KMS-11 (cell line): ENCODE data around the gene ARRDC1.
A peak's percentile ranks its signal among the peaks of the same experiment; 100 is the strongest.
"Not testable (repeated sequence)": the region's sequence is repeated elsewhere in the genome, so short reads cannot be mapped to it uniquely, and the experiment has no call there.

Experiments used
- H2AFZ ChIP-seq: fragments of 200-600 bp; sonication (generic); 2 replicates; pipeline ENCODE4 v1.6.1; 2016; ENCODE audit warnings: antibody characterized with exemption, mixed run types, low read depth
- H3K27ac ChIP-seq: fragments of 200-600 bp; sonication (generic); 2 replicates; pipeline ENCODE4 v1.6.1; 2016; ENCODE audit warnings: mild to moderate bottlenecking, mixed run types
- H3K27me3 ChIP-seq: fragments of 200-600 bp; sonication (generic); 2 replicates; pipeline ENCODE4 v1.6.1; 2017; ENCODE audit warnings: mild to moderate bottlenecking, low read depth, mixed run types, moderate library complexity; ENCODE audit not compliant: insufficient read depth
- H3K36me3 ChIP-seq: fragments of 200-600 bp; sonication (generic); 2 replicates; pipeline ENCODE4 v1.6.1; 2017; ENCODE audit warnings: mild to moderate bottlenecking, mixed run types; ENCODE audit not compliant: insufficient read depth
- H3K4me1 ChIP-seq: fragments of 200-600 bp; sonication (generic); 2 replicates; pipeline ENCODE4 v1.6.1; 2016; ENCODE audit warnings: mild to moderate bottlenecking, low read depth, mixed run types; ENCODE audit not compliant: poor library complexity, severe bottlenecking
- H3K4me2 ChIP-seq: fragments of 200-600 bp; sonication (generic); 2 replicates; pipeline ENCODE4 v1.7.0; 2016; ENCODE audit warnings: mild to moderate bottlenecking, mixed run types
- H3K4me3 ChIP-seq: fragments of 200-600 bp; sonication (generic); IDR thresholded peaks from 2 replicates; pipeline ENCODE4 v1.6.1; 2017; ENCODE audit warnings: low read depth, low read length, mixed read lengths; ENCODE audit not compliant: insufficient read depth
- H3K79me2 ChIP-seq: fragments of 200-600 bp; sonication (generic); 2 replicates; pipeline ENCODE4 v1.6.1; 2016; ENCODE audit warnings: low read depth, mixed run types; ENCODE audit not compliant: insufficient read depth
- H3K9ac ChIP-seq: fragments of 200-600 bp; sonication (generic); 2 replicates; pipeline ENCODE4 v1.6.1; 2016; ENCODE audit warnings: mild to moderate bottlenecking, mixed run types
- H4K20me1 ChIP-seq: fragments of 200-600 bp; sonication (generic); 2 replicates; pipeline ENCODE4 v1.6.1; 2016; ENCODE audit warnings: mild to moderate bottlenecking, mixed run types; ENCODE audit not compliant: insufficient read depth
- TF ChIP-seq, protein P1 (sequence below): fragments of 200-600 bp; sonication (generic); conservative IDR thresholded peaks from 2 replicates; pipeline ENCODE4 v1.6.1; 2017; ENCODE audit warnings: low read depth, mild to moderate bottlenecking, antibody characterized with exemption, low read length, moderate library complexity, mixed read lengths

ARRDC1 gene

DNA sequence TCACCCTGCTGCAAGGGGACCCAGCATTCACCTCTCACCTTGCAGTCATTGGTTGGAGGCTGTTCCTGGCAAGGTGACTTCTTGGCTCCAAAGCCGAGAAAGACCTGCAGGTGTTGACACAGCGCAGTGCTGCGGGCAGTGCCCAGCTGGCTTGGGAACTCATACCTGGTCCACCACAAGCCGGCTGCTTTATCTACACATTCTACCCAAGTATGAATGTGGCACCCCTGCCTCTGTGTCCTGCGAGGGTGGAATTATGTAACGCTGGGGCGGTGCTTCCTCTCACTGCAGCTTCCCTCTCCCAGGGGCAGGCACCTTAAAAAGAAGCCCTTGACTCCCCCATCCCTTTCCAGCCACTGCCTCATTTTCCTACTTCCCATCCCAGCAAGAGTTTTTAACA lies 12.7 kb upstream of the ARRDC1 start:
- no peak overlapping the region for H2AFZ ChIP-seq
- peaks cover 17% of the 10 kb centered on the region; the same call in 1 of the 2 replicates for H3K79me2 ChIP-seq
- 0 out of 2 replicates have a peak, but pooled peaks cover 4% of the 10 kb centered on the region for H4K20me1 ChIP-seq
- no peak overlapping the region for H3K4me3 ChIP-seq
- H3K36me3 ChIP-seq = no peaks in the 10 kb centered on the region; the same call in 1 of the 2 replicates
- H3K4me1 ChIP-seq = peaks cover 15% of the 10 kb centered on the region
- no peak overlapping the region for H3K4me2 ChIP-seq
- TF ChIP-seq, protein P1, sequence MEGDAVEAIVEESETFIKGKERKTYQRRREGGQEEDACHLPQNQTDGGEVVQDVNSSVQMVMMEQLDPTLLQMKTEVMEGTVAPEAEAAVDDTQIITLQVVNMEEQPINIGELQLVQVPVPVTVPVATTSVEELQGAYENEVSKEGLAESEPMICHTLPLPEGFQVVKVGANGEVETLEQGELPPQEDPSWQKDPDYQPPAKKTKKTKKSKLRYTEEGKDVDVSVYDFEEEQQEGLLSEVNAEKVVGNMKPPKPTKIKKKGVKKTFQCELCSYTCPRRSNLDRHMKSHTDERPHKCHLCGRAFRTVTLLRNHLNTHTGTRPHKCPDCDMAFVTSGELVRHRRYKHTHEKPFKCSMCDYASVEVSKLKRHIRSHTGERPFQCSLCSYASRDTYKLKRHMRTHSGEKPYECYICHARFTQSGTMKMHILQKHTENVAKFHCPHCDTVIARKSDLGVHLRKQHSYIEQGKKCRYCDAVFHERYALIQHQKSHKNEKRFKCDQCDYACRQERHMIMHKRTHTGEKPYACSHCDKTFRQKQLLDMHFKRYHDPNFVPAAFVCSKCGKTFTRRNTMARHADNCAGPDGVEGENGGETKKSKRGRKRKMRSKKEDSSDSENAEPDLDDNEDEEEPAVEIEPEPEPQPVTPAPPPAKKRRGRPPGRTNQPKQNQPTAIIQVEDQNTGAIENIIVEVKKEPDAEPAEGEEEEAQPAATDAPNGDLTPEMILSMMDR = no peak
- H3K27me3 ChIP-seq = no peaks in the 10 kb centered on the region
- no peak overlapping the region for H3K27ac ChIP-seq
- H3K9ac ChIP-seq = no peak overlapping the region

DNA sequence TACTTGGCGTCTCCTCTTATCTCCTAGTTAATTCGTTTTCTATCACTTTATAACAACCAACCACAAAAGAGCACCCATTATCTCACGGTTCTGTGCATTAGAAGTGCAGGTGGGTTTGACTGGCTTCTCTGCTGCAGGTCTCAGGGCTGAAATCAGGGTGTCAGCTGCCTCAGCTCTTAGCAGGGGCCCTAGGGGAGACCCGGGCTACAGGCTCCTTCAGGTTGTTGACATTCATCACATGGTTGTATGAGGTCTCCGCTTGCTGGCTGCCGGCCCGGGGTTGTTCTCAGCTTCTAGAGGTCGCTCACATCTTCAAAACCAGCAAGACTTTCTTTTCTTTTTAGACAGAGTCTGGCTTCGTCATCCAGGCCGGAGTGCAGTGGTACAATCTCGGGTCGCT lies 12.3 kb upstream of the ARRDC1 start:
- Histone ChIP-seq H2AFZ (no peak overlapping the region), H3K36me3 (no peaks in the 10 kb centered on the region), H3K4me2 (no peak overlapping the region), H3K27ac (no peak overlapping the region), H3K4me1 (peaks cover 11% of the 10 kb centered on the region), H4K20me1 (0 out of 2 replicates have a peak, but pooled peaks cover 4% of the 10 kb centered on the region), H3K4me3 (no peak overlapping the region), H3K9ac (no peak overlapping the region), H3K27me3 (no peaks in the 10 kb centered on the region), H3K79me2 (peaks cover 14% of the 10 kb centered on the region; the same call in 1 of the 2 replicates)
- TF ChIP-seq, protein P1 = no peak

DNA sequence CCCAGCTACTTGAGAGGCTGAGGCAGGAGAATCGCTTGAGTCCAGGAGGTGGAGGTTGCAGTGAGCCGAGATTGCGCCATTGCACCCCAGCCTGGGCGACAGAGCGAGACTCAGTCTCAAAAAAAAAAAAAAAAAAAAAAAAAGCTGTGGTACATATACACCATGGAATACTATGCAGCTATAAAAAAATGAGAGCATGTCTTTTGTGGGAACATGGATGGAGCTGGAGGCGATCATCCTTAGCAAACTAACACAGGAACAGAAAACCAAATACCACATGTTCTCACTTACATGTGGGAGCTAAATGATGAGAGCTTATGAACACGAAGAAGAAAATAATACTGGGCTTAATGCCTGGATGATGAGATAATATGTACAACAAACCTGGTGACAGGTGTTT lies 8.9 kb upstream of the ARRDC1 start:
- not testable (repeated sequence) for H2AFZ ChIP-seq, H3K4me3 ChIP-seq, H3K4me2 ChIP-seq, H3K36me3 ChIP-seq, H3K27ac ChIP-seq, H3K4me1 ChIP-seq, H3K79me2 ChIP-seq, H4K20me1 ChIP-seq, H3K9ac ChIP-seq, H3K27me3 ChIP-seq

DNA sequence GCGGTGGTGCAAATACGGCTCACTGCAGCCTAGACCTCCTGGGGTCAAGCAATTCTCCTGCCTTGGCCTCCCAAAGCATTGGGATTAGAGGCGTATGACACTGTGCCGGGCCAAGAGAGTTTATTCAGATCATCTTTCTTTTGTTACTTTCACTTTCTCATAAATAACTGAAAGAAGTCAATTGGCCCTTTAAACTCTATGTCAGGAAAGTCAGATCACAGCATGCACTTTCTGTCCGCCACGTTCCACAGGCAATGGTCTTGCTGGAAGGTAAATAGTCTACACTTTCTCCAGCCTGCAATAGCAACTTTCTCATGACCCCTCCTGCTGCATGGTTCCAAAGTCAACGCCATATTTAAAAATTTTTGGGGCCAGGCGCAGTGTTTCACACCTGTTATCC lies 6.5 kb upstream of the ARRDC1 start:
- Histone ChIP-seq H3K4me2 (no peak overlapping the region), H3K4me1 (peaks cover 6% of the 10 kb centered on the region), H2AFZ (no peak overlapping the region), H3K27ac (no peak overlapping the region), H3K36me3 (no peaks in the 10 kb centered on the region), H3K79me2 (no peaks in the 10 kb centered on the region), H3K27me3 (peaks cover 3% of the 10 kb centered on the region; the same call in 1 of the 2 replicates), H4K20me1 (no peaks in the 10 kb centered on the region), H3K4me3 (no peak overlapping the region), H3K9ac (no peak overlapping the region)
- TF ChIP-seq, protein P1 = no peak

DNA sequence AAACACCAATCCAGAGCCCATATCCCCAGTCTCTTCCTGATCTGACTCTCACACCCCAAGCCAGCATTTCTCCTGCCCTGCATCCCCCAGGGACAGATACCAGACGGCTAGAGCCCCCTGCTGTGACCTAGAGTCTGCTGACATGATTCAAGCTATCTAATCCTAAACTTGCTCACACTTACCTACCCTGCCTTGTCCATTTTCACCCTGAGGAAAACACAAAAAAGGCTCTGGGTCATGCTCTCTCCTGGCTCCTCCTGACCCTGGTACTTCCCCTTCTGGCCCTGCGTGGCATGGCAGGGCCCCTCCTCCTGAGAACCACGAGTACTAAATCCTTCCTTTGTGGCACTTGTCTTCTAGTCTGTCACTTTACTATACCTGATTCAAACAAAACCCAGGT lies 2.8 kb upstream of the ARRDC1 start:
- Histone ChIP-seq H3K4me2 (0 out of 2 replicates have a peak overlapping the region, but pooled peaks have one; percentile 7), H3K79me2 (no peaks in the 10 kb centered on the region), H2AFZ (peak overlapping the region; percentile 21; the same call in 1 of the 2 replicates), H3K27ac (no peak overlapping the region), H3K27me3 (peaks cover 7% of the 10 kb centered on the region; the same call in 1 of the 2 replicates), H3K9ac (no peak overlapping the region), H3K4me3 (no peak overlapping the region), H3K4me1 (peaks cover 15% of the 10 kb centered on the region), H4K20me1 (no peaks in the 10 kb centered on the region), H3K36me3 (no peaks in the 10 kb centered on the region)
- TF ChIP-seq, protein P1 = no peak
